Effector CD8-positive, alpha-beta T cell (primary cell): ENCODE results near the gene FAM20C.
"Not testable (repeated sequence)": the region's sequence is repeated elsewhere in the genome, so short reads cannot be mapped to it uniquely, and the experiment has no call there.

Experiments used
- DNase-seq: peaks from one replicate; lab custom pipeline; 2025; lab: John Stamatoyannopoulos, UW

The FAM20C gene

DNA sequence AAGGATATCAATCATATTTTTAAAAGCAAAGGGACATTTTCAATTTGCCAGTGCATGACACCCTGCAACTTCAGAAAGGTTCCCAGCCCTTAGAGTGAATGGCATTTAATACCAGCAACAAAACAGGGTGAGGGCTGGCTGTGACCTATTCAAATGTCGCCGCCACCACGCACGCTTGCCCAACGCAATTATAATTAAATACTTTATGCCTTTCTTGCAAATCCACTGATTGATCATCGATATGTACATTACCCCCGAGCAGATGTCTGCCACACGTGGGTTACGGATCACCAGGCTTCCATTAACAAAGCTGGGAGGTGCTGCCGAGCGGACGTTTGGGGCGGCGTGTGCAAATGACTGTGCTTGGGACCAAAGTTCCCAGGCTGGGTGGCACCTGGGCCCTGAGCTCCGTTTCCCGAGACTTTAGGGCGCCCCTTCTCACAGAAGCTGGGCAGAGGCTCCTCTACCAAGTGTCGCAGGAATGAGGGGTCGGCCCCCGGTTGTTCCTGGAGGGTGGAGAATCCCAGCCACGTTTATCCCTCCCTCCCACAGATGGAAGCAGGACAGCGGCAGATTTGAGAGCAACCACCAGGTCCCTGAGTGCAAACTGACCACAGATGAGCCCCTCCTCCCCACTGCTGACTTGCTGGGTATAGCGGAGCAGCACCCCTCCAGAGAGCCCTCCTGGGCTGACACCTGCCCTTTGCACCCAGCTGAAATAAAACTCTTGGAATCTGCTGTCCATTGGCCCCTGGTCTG, 101.5 kb downstream of the FAM20C start:
- no peak for DNase-seq

DNA sequence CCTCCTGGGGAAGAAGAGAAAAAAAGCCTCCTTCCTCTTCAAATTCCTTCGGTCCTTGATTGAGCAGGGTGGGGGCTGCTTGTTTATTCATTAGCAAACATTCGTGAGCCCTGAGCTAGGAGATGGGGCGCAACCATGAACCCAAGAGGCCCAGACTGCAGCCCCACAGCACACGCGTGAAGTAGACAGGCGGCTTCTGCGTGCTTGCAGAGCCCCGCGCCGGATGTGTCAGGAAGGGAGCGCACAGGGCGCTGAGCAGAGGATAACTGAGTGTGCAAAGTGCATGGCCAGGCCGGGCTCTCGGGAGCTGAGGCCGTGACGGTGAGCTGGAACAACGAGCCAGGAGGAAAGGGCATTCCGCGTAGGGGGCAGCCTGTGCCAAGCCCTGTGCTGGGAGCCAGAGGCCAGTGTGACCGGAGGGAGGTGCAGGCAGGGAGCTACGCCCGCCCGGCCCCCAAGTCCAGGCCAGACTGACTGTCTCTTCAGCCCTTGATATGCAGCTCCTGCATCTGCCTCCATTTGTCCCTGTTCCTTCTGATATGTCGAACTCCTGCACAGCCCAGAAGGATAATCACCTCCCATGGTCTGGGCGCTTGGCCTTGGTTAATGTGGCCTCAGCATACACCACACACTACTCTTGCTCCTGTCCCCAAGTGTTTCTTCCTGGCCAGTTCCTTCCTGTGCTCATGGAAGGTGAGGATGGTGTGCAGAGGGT, 102.2 kb downstream of the FAM20C start:
- DNase-seq, result no peak

DNA sequence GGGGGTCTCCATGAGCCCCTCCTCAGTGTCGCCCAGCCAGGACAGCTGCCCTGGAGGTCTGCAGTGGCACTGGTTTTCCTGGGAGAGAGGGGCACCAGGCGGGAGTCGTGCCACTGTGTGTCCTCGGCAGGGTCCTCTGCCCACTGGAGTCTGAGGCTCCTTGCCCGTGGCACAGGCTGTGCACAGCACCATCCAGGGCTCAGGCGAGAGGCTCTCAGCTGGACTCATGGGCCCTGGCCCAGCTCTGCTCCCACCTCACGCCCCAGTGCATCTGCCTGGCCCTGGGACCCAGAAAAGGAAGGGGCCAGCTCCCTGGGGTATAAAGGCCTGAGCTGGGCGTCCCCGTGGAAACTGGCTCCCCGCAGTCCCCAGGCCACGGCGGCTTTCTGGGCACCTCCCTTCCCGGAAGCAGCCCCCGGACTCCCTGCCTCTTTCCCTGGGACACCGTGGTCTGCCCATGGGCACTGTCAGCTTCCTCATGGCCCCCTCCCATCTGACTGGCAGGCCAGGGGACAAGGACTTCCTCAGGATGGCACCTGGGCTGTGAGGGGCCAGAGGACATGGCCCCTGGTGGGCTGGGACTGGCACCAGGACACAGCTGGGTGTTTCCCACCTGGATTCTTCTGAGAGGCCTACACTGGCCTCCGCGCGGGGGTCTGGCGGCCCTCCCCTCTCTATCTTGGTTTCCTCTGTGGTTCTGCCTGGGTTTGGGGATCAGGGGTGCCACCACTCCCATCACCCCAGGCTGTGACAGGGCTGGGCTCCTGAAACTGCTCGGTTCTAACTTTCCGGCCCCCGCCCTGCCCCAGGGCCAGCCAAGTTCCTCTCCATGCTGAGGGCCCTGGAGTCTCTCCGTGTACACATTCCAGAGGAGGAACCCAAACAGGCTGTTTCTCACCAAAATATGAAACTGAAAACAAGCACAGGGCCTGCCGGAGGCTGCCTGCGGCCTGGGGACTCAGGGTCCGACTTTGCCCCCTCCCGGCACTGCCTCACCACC, 103.1 kb downstream of the FAM20C start:
- no peak for DNase-seq

DNA sequence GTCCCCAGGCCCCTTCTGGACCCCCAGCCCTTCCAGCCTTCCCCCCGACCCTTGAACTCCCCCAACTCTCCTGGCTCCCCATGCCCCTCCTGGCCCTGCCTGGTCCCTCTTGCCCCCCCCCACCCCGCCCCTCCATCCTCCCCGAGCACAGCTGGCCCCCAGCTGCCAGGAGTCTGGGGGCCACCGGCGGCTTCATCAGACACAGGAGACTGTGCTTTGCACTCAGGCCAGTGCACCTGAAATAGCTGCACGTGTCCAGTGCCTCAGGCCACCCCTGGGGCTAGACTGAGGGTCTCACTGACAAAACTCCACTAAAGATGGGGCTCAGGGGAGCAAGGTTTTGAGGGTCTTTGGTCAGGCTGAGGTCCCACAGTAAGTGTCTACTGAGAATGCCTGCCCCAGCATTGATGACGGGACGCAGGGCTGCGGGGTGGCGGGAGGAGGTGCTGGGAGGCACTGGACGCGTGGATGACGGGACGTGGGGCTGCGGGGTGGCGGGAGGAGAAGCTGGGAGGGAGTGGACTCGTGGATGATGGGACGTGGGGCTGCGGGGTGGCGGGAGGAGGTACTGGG, 104.1 kb downstream of the FAM20C start:
- DNase-seq, result no peak

DNA sequence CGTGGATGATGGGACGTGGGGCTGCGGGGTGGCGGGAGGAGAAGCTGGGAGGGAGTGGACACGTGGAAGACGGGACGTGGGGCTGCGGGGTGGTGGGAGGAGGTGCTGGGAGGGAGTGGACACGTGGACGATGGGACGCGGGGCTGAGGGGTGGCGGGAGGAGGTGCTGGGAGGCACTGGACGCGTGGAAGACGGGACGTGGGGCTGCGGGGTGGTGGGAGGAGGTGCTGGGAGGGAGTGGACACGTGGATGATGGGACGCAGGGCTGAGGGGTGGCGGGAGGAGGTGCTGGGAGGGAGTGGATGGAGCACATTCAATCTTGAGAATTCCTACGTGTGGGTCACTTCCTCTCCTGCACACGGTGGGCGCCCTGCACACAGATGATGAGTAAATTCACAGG, 104.8 kb downstream of the FAM20C start:
- not testable (repeated sequence) for DNase-seq

DNA sequence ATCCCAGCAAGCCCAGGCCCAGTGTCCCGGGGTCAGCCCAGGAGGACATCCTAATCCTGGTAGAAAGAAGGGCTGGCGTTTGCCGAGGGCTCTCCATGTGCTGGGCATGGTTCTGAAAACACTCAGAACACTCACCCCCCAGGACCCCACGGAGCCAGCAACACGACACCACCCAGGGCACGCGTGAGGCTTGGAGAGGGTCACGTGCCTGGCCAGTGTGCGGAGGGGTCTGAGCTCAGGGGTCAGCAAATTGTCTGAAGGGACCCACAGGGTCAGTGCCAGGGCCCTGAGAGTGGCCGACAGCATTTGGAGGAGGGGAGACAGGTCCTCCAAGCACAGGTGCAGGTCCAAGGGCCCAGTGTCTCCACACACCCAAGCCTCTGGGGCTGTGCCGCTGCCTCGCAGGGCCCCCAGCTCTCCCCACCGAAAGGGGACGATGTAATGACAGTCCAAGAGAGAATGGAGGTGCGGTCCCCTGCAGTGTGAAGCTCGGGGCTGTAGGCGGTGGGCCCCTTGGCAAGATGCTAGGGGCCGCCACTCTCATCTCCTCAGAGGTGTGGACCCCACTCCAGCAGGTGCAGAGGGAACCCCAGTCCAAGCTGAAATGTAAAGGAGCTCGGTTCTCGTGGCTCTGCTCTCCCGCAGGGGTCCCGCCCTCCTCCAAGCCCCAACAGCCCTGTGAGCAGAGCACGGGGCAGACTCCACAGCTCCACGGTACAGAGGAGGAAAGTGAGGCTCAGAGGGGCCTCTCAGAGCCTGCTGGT, 105.4 kb downstream of the FAM20C start:
- DNase-seq, result no peak

DNA sequence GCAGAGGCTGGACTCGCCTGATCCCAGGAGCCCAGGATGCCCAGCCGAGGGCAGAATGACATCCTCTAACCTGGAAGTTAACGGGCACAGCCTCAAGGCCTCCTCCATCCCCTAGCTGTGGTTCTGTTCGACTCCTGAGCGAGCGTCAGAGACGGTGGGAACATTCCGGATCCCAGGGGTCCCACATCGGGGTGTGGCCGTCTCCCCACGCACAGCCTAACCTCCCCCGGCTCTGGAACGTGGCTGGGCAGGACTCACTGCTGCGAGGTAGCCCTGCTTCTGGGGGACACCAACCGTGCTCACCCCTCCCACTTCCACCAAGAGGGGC, 106.0 kb downstream of the FAM20C start:
- DNase-seq, result no peak

DNA sequence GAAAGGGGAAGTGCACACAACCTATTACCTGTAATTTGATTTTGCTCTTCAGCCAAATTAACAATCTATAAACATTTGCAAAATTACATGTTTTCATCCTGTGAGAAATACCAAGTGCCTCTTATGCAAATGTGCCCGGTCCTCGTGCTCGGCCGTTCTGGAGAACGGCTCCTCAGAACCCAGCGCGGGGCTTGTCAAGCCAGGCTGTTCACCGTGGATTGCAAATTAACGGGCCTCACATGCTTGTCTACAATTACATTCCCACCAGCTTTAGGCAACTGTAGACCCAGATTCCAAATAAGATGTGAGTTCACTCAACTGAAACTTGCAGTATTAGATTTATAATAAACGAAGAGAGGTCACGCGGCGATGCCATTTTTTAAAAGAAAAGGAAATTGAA, 106.4 kb downstream of the FAM20C start:
- DNase-seq, result no peak

DNA sequence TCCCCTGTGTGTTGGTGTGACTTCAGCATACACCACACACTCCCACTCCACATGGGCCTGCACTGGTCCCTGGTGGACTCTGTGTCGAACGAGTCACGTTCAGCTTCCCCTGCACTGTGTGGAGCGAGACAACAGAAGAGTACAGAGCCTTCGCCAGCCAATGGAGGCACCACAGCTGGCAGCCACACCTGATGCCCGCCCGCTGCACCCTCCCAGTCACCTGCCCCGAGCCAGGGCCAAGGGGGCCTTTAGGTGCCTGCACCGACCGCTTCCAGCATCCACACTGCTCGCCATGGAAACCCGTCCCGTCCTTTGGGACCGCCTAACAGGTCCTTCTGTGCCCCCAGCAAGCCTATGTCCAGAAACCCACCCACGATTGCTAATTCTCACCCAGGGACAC, 106.8 kb downstream of the FAM20C start:
- no peak for DNase-seq

DNA sequence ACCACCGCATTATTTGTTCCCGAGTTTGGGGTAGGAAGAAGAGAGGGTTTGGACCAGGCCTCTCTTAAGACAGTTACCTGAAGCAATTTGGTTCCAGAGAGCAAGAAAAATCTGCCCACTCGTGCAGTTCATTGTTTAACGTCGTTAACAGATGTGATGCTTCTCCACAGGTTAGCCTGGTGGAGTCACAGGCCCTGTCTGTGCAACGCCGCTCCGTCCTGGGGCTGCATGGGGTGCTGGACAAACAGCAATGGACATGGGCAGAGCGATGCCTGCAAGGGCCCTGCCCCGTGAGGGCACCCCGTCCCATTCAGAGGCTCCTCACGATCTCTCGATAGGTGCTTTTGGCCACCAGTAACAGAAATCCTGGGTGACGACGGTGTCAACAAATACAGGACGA, 107.3 kb downstream of the FAM20C start:
- no peak for DNase-seq

DNA sequence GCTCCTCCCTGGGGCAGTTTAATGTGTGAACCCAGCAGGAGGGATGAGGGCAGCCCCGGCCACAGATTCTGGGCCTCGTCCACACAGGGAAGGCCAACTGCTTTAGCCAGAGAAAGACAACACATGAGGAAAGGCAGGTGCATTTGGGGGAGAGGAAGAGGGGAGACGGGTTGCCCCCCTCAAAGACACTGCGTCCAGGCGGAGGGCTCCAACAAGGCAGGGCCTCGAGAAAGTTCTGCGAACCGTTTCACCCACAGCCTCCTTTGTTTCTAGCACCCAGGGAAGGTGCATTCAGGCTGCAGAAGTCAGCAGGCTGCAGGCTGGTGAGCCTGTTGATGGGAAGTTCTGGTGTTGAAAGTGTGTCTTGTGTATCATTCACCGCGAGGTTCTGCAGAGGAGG, 107.7 kb downstream of the FAM20C start:
- DNase-seq, result no peak

DNA sequence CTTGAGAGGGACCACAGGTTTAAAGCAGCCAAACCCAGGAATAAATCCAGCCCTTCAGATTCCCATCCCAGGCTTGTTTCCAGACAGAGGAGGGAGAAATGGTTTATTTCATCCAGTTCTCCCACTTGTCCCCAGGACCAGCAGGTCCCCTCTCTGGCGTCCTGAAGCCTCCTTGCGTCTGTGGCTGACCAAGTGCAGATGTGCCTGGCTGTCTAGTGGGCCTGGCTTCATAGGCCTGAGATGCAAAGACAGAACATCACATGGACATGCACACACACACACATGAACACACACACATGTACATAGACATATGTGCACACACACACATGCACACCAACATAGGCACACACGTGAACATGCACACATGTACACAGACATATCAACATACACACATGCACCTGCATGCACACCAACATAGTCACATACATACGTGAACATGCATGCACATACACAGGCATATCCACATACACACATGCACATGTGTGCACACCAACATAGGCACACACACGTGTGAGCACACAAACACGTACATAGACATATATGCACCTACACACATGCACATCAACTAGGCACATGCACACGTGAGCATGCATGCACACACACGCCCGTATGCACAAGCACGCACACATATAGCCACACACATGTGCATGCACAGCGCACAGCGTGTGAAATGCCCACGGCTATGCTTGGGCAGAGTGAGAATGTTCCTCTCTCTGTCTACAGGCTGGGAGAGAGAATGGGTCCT, 108.3 kb downstream of the FAM20C start:
- DNase-seq, result no peak

DNA sequence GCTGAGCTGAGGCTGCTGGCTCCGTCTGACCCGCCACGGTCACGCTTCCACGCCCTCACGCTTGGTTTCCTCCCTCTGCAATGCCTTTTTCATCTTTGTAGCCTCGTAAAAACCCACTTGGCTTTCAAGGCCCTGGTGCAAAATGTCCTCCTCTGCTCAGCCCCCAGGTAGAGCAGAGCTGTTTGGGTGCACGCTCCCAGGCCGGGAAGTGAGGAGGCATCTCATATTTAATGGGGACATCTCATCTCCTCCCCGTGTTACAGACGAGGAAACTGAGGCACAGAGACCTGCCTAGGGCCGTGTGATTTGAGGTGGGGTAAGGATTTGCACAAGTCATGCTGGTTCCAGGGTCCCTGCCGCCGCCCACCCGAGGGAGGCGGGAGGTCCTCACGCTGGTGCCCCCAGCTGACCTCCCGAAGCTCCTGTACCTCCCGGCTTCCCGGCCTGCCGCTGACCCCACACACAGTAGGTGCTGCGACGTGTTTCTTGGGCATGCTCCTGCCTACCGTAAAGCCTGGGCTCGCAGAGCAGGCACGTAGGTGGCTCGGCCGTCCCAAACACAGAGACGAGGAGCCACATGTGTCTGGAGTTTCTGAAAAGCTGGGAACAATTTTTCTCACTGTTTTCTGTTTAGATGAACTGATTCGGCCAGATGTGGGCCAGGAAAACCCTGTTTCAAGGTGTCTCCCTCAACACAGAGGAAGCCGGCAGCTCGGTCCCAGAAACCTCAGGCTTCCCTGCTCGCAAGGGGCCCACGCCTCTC, 109.1 kb downstream of the FAM20C start:
- no peak for DNase-seq

DNA sequence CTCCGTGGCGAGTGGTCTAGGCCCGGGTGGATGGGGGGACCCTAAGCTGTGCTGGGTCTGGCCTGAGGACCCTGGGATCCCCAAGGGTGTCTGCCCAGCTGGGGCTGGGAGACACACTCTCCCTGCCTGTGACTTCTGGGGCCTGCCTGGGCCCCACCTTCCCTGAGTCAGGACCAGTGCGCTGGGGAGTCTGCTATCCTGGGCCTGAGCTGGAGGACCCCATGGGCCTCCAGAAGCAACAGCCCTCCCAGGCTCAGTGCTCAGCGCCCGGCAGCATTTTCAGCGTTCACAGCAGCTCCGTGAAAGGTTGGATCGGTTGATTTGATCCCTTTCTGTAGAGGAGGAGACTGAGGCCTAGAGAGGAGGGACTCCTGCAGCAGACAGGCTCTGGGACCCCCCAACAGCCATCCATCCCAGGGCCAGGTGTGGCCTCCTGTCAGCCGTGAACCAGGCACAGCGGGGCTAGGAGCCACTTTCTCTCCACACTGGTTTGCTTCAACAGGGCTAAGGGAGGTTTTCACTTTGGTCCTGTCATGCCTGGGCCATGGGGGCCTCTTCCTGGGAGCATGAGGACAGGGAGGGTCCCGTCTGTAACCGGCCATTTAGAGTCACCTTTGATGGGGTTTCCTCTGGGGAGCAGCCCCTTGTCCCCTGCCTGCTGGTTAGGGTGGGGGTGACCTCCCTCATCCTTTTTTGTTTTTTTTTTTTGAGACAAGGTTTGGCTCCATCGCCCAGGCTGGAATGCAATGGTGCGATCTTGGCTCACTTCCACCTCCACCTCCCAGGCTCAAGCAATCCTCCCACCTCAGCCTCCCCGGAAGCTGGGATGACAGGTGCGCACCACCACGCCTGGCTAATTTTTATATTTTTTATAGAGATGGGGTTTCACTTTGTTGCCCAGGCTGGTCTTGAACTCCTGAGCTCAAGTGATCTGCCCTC, 110.0 kb downstream of the FAM20C start:
- no peak for DNase-seq

DNA sequence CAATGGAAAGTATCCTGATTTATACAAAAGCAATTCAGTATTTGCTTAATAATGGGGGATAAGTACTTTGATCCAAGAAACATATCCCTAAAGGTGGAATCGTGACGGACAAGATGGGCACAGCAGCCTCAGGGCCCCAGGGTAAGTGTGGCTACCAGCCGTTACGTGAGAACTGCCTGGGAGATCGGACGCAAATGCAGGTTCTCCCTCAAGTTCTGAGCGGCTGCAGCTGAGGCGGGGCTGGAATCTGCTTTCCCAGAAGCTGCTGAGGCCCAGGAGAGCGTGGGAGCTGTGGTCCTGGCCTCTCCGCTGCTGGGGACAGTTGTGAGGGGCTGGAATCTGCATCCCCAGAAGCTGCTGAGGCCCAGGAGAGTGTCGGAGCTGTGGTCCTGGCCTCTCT, 111.1 kb downstream of the FAM20C start:
- no peak for DNase-seq

DNA sequence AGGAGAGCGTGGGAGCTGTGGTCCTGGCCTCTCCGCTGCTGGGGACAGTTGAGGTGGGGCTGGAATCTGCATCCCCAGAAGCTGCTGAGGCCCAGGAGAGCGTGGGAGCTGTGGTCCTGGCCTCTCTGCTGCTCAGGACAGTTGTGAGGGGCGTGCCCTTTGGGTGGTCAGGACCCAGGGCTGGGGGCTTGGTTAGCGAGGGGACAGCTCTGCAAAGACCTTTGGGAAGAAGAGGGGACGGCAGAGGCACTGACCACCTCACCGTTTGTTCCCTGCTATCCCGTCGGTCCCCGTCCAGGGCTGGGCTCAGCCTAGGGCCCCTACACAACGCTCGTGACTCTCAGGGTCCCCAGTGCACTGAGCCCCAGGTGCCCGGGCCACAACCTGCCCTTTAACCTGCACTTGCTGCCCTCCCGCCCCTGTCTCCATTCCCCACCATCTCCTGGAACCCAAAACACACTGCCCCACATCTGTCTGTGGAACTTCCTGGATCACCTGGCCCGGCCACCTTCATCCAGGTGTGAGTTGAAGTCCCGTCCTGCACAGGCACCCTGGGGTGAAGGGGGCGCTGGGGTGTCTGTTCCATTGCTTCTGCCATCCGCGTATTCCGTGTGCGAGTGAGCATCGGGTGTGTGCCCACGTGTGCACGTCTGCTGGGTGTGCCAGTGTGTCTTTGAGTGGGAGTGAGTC, 111.7 kb downstream of the FAM20C start:
- DNase-seq, result no peak

DNA sequence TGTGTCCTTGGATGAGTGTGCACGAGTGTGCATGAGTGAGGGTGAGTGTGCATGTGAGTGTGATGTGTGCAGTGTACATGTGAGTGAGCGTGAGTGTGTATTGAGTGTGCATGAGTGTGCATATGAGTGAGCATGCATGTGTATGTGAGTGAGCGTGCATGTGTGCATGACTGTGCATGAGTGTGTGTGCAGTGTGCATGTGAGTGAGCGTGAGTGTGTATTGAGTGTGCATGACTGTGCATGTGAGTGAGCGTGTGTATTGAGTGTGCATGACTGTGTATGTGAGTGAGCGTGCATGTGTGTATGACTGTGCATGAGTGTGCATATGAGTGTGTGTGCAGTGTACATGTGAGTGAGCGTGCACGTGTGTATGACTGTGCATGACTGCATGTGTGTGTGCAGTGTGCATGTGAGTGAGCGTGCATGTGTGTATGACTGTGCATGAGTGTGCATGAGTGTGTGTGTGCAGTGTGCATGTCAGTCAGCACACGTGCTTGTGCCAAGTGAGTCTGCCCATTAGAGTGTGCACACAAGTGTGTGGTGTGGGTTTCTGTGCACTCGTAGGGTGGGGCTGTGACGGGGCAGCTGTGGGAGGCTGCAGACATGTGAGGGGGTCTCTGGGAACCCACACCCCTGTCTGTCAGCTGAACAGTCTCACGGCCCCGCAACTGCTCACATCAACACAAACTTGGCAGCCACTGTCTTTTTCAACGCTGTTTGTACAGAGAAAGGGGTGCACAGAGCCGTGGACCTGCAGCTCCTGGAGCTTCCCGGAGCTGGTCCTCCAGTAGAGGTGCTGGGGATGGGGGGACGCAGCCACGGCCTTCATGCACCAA, 112.4 kb downstream of the FAM20C start:
- DNase-seq, result no peak
